ENCODE measurements around the gene CUL7. TPM values are rescaled to one million over a fixed set of nuclear protein-coding genes. Genes with fewer than 3 reads are reported as not detected.

Gene CUL7
- total RNA-seq (2011; cell fraction: chromatin; rRNA removed; ENCODE audit: low replicate concordance), result 70.4 and 175 TPM in 2 replicates
- 86.6 and 96.7 TPM in 2 replicates for total RNA-seq (2011; cell fraction: nucleolus; rRNA removed)
- 50.5 and 66.0 TPM in 2 replicates for total RNA-seq (2011; cell fraction: nucleoplasm; rRNA removed)
- 8.6 and 10.9 TPM in 2 replicates for total RNA-seq (2014; rRNA removed)
- total RNA-seq (2014; rRNA removed; fragmentation: Illumina TruSeq; extraction: Trizol), result 3.7 and 4.8 TPM in 2 replicates
- total RNA-seq (2015; rRNA removed; fragmentation: Illumina TruSeq; extraction: Trizol), result 8.0 and 8.3 TPM in 2 replicates
- total RNA-seq (2021), result 13.5 and 14.7 TPM in 2 replicates
- polyA plus RNA-seq (2011; rRNA removed), result 20.1 and 40.1 TPM in 2 replicates
- 28.7 and 31.1 TPM in 2 replicates for polyA plus RNA-seq (2011; cell fraction: cytosol; rRNA removed)
- 166 and 186 TPM in 2 replicates for polyA plus RNA-seq (2011; cell fraction: nucleus; rRNA removed)
- 16.0 and 41.6 TPM in 2 replicates for polyA plus RNA-seq (2012)
- 10.2 and 10.4 TPM in 2 replicates for polyA plus RNA-seq (2014; fragmentation: Illumina TruSeq; extraction: Trizol)
- under 1 TPM; 0.44 to 0.74 TPM for polyA plus RNA-seq (2014; fragmentation: Nextera tagmentation; extraction: Ambion mirVana)
- polyA plus RNA-seq (2014; rRNA removed), result 11.9 and 14.3 TPM in 2 replicates
- 23.5 and 28.2 TPM in 2 replicates for polyA minus RNA-seq (2011; rRNA and poly(A)+ RNA removed)
- 16.0 and 23.6 TPM in 2 replicates for polyA minus RNA-seq (2011; cell fraction: cytosol; rRNA and poly(A)+ RNA removed)
- 33.4 and 49.4 TPM in 2 replicates for polyA minus RNA-seq (2011; cell fraction: nucleus; rRNA and poly(A)+ RNA removed)
- Bru-seq, nascent RNA, result percentile 64 among the genes with signal in this experiment
- BruChase-seq, experiment 1, labeled RNA remaining after a 2-hour chase, result percentile 63 among the genes with signal in this experiment
- BruChase-seq, experiment 2, labeled RNA remaining after a 6-hour chase, result percentile 71 among the genes with signal in this experiment
- long read RNA-seq, experiment 1, full-length matches to known transcripts, result 4 of 57 reads
- long read RNA-seq, experiment 1, partial matches to known transcripts, result 35 of 57 reads
- long read RNA-seq, experiment 1, other reads (novel, unspliced or antisense), result 18 of 57 reads
- long read RNA-seq, experiment 2, partial matches to known transcripts, result 10 of 19 reads
- long read RNA-seq, experiment 2, other reads (novel, unspliced or antisense), result 9 of 19 reads
- long read RNA-seq, experiment 3, partial matches to known transcripts, result 1 of 2 reads
- long read RNA-seq, experiment 3, other reads (novel, unspliced or antisense), result 1 of 2 reads

- WGBS (ENCODE audit: insufficient coverage, low coverage, missing lambda C conversion rate), result 2% methylated on average over 42 of the region's 45 CpGs
- ATAC-seq, result peak; percentile 98
- TF ChIP-seq DDX20 (tag; IDR thresholded peaks at IDR 0.05; ENCODE audit: low read depth) (no peak), HOXB6 (CRISPR knock-in tag; IDR thresholded peaks at IDR 0.05; ENCODE audit: borderline replicate concordance) (no peak), GATAD2B (IDR thresholded peaks at IDR 0.05; ENCODE audit: borderline replicate concordance) (no peak; the same call in 1 of the 2 replicates), E2F4 (CRISPR knock-in tag; IDR thresholded peaks at IDR 0.05; ENCODE audit: low read depth) (no peak), ZNF398 (CRISPR knock-in tag; IDR thresholded peaks at IDR 0.05) (no peak), ZBTB8A (IDR thresholded peaks at IDR 0.05; ENCODE audit: partially characterized antibody) (no peak), MAFG (tag; conservative IDR thresholded peaks at IDR 0.05) (no peak), TCF7L2 (IDR thresholded peaks at IDR 0.05; ENCODE audit: low read depth, low read length) (no peak), ZNF589 (CRISPR knock-in tag; IDR thresholded peaks at IDR 0.05; ENCODE audit: low read depth) (no peak), TEAD2 (tag; IDR thresholded peaks at IDR 0.05) (no peak), VEZF1 (CRISPR knock-in tag; IDR thresholded peaks at IDR 0.05) (peak; percentile 90), ZNF785 (CRISPR knock-in tag; IDR thresholded peaks at IDR 0.05) (no peak)
Observed at GRCh38 chr6:43053545-43054205, at the start of gene CUL7. CUL7 (minus strand) TSS chr6:43053851; CDS start chr6:43052788, 1,063 bp downstream.

More at GRCh38 chr6:43053545-43054205, at the start of gene CUL7:
- in situ Hi-C loops (cut with MboI) (no loop called here), intact Hi-C loops (cut with micrococcal nuclease) (no loop called here)
- no TSS peak for BruUV-seq (replicated peaks)
- peak within 1 kb of the TSS; percentile 78 for H2AFZ ChIP-seq (ENCODE audit: low read depth, low read length)
- no peaks in the 10 kb centered on the region for H3K9me3 ChIP-seq (replicated peaks; ENCODE audit: control insufficient read depth, insufficient read depth, low read depth, low read length)
- H3K9me1 ChIP-seq (ENCODE audit: control insufficient read depth, insufficient read depth, low read length), result peaks cover 9% of the 10 kb centered on the region
- H3K4me2 ChIP-seq (ENCODE audit: insufficient read depth, low read length), result peak within 1 kb of the TSS; percentile 93
- peak within 1 kb of the TSS; percentile 73 for H3K4me3 ChIP-seq
- peak; percentile 91 for FAIRE-seq
- peaks cover 27 to 29% of the 10 kb centered on the region in 2 experiments for H3K4me1 ChIP-seq (replicated peaks in 1 of 2; ENCODE audit: control insufficient read depth in 2 of 2, insufficient read depth in 2 of 2, low read length in 2 of 2)
- peak within 1 kb of the TSS; percentile 96 to 97 for H3K9ac ChIP-seq (ENCODE audit: insufficient read depth in 1 of 2, low read depth in 2 of 2, low read length in 2 of 2)
- H4K20me1 ChIP-seq (replicated peaks; ENCODE audit: control insufficient read depth, insufficient read depth, low read length), result no peaks in the 10 kb centered on the region
- peak; percentile 96 to 98 (median 97) for DNase-seq (ENCODE audit: extremely low read depth in 1 of 4, low spot score in 3 of 4)
- ChIA-PET CTCF (ENCODE audit: low intra/inter-chr PET ratio) (interaction anchor here (0.6 to 0.7 kb wide), 2 partner anchors 16 to 119 kb away, joined by 3 to 5 read pairs; no protein-coding TSS in a partner anchor), POLR2A (interaction anchor here (0.5 to 3.2 kb wide), 24 partner anchors 9 to 1025 kb away, joined by 3 to 22 read pairs (median 4); partner anchors contain the start of genes KLHDC3, MEA1 and RRP36)
- peaks cover 74% of the 10 kb centered on the region for H3K36me3 ChIP-seq (ENCODE audit: control insufficient read depth, insufficient read depth, low read length)
- peaks cover 36% of the 10 kb centered on the region for H3K79me2 ChIP-seq (ENCODE audit: control insufficient read depth, insufficient read depth, low read length)
- peak within 1 kb of the TSS; percentile 95 for H3K27ac ChIP-seq (ENCODE audit: extremely low read depth, low read depth, low read length)
- H3K27me3 ChIP-seq (ENCODE audit: control insufficient read depth in 2 of 2, insufficient read depth in 2 of 2, low read length in 2 of 2), result no peaks in the 10 kb centered on the region
